Upper lobe of left lung (tissue), 4 donors: ENCODE data around the gene RNFT2.

Experiments used
- CTCF ChIP-seq, 6 experiments: fragments of 450-650 bp in 4 of 6; fragments of 200-600 bp in 2 of 6; sonication (generic) in 2 of 6; IDR thresholded peaks; one replicate each; pipeline ENCODE4 v1.5.1; 2016 to 2019; ENCODE audit warnings: antibody characterized with exemption in 6 of 6
- EP300 ChIP-seq, 4 donors: sonication (generic); formaldehyde crosslinking; IDR thresholded peaks; one replicate each; pipeline ENCODE4 v1.5.1; 2017; ENCODE audit warnings: antibody characterized with exemption in 4 of 4, control low read depth in 2 of 4
- POLR2A ChIP-seq, 4 donors: fragments of 450-650 bp; IDR thresholded peaks; one replicate each; pipeline ENCODE4 v1.5.1; 2016 to 2017; ENCODE audit warnings: antibody characterized with exemption in 4 of 4, mild to moderate bottlenecking in 2 of 4
- POLR2AphosphoS5 ChIP-seq, 2 donors: sonication (generic); formaldehyde crosslinking; IDR thresholded peaks; one replicate each; pipeline ENCODE4 v1.5.1; 2017; ENCODE audit warnings: antibody characterized with exemption in 2 of 2

- no peak for TF ChIP-seq POLR2AphosphoS5 (IDR thresholded peaks at IDR 0.05)
- no peak for TF ChIP-seq POLR2A (IDR thresholded peaks at IDR 0.05)
- no peak for TF ChIP-seq CTCF (IDR thresholded peaks at IDR 0.05)
- TF ChIP-seq EP300 (IDR thresholded peaks at IDR 0.05) = no peak
These were observed 83.2 kb downstream of the RNFT2 start for GRCh38 chr12:116821291-116821690.
